ENCODE data around the gene DYRK1A.

- TF ChIP-seq, protein P1, sequence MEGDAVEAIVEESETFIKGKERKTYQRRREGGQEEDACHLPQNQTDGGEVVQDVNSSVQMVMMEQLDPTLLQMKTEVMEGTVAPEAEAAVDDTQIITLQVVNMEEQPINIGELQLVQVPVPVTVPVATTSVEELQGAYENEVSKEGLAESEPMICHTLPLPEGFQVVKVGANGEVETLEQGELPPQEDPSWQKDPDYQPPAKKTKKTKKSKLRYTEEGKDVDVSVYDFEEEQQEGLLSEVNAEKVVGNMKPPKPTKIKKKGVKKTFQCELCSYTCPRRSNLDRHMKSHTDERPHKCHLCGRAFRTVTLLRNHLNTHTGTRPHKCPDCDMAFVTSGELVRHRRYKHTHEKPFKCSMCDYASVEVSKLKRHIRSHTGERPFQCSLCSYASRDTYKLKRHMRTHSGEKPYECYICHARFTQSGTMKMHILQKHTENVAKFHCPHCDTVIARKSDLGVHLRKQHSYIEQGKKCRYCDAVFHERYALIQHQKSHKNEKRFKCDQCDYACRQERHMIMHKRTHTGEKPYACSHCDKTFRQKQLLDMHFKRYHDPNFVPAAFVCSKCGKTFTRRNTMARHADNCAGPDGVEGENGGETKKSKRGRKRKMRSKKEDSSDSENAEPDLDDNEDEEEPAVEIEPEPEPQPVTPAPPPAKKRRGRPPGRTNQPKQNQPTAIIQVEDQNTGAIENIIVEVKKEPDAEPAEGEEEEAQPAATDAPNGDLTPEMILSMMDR (conservative IDR thresholded peaks at IDR 0.05), result no peak
- TF ChIP-seq EZH2 (IDR thresholded peaks at IDR 0.05; ENCODE audit: low read depth), result no peak
These were observed 44.1 kb downstream of the DYRK1A start for GRCh38 chr21:37410639-37411038.
